Retinal pigment epithelial cell (primary cell): ENCODE measurements around the gene RING1.

Experiments used
- DNase-seq: peaks from one replicate; pipeline ENCODE4 v3.0.0-alpha.2; 2010; ENCODE audit warnings: low read depth
- H3K4me3 ChIP-seq: 2 replicates; pipeline ENCODE4 v1.5.1; 2011; ENCODE audit warnings: mild to moderate bottlenecking, low read length, control low read depth, moderate library complexity
- TF ChIP-seq, protein P1 (sequence below): conservative IDR thresholded peaks from 2 replicates; pipeline ENCODE4 v1.5.1; 2011; ENCODE audit warnings: low read depth, low read length, control low read depth, inconsistent platforms

RING1 gene

DNA sequence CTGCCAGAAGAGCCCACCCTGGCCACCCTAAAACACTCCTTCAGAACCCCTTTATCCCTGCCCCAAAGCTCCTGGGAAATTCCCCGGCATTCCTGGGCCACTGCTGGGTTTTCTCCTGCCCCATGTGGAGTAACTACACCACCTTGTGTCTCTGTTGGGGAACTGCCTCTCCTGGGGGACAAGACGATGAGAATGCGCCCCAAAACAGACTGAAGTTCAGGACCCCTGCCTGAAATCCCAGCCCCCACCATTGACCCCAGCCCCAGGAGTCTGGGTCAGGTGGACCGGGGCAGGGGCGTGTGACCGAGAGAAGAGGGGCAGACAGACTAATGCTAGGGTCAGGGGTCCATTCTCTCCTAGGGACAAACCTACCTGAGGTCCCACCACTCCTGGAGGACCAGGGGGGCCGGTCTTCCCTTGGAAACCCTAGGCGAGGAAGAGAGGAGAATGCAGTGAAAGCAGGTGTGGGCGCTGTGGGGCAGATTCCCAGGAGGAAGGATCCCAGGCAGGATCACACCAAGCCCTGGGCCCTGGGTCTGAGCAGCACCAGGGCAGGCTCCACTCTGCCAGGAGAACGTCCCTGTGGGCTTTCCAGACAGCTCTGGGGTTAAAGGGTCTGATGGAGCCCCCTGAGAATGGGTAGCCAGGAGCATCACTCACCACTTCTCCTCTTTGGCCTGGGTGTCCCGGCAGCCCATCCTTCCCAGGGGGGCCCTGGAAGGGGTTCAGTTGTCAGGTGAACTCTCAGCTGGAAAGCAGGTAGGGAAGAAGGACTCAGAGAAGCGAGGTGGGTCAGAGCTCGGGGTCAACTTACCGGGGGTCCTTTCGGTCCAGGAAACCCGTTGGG lies 35.4 kb upstream of the RING1 start:
- no peak overlapping the region for H3K4me3 ChIP-seq
- no peak for DNase-seq

DNA sequence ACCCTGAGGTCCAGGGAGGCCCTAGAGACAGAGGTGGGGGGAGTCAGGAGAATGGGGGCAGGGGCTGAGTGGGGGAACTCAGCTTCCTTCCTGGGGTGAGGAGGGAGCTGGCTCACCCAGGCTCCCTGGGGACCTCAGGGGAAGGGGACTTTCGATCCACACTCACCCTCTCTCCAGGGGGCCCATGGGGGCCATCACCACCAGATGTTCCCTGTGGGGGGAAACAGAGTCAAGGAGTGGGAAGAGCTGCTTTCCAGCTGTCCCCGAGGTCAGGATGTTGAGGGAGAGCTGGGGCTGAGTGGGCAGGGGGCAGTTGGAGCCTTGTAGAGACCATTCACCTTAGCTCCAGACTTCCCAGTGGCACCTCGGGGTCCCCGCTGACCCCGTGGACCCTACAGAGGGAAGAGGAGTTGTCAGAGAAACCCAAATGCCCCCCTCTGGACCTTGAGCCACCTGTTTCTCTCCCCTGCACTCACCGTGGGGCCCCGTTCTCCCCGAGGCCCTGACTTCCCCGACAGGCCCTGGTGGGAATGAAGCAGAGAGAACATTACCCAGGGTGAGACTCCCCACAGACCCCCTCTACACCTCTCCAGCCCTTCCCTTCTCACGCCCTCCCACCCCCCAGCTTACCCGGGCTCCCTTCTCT lies 34.6 kb upstream of the RING1 start:
- TF ChIP-seq, protein P1, sequence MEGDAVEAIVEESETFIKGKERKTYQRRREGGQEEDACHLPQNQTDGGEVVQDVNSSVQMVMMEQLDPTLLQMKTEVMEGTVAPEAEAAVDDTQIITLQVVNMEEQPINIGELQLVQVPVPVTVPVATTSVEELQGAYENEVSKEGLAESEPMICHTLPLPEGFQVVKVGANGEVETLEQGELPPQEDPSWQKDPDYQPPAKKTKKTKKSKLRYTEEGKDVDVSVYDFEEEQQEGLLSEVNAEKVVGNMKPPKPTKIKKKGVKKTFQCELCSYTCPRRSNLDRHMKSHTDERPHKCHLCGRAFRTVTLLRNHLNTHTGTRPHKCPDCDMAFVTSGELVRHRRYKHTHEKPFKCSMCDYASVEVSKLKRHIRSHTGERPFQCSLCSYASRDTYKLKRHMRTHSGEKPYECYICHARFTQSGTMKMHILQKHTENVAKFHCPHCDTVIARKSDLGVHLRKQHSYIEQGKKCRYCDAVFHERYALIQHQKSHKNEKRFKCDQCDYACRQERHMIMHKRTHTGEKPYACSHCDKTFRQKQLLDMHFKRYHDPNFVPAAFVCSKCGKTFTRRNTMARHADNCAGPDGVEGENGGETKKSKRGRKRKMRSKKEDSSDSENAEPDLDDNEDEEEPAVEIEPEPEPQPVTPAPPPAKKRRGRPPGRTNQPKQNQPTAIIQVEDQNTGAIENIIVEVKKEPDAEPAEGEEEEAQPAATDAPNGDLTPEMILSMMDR, result no peak
- DNase-seq, result no peak
- H3K4me3 ChIP-seq, result no peak overlapping the region

More for the DNA sequence above, 35.4 kb upstream of the RING1 start:
- TF ChIP-seq, protein P1, result peak; percentile 90

DNA sequence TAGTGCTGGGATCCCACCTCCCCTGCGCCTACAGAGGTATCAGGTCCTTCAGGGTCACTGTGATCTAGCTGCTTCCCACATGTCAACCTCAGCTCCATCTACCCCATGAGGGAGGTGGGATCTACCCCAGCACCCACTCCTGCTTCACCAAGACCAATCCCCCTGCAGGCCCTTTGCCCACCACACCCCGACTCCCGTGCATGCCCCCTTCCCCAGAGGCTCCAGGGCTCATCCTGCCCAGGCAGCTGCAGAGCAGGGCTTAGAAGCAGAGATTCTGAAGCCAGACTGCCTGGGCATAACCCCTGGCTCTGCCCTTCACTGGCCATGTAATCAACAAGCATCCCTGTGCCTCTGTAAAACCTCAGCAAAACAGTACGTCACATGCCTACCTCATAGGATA lies 33.5 kb upstream of the RING1 start:
- H3K4me3 ChIP-seq, result no peak overlapping the region
- TF ChIP-seq, protein P1, result no peak
- no peak for DNase-seq

DNA sequence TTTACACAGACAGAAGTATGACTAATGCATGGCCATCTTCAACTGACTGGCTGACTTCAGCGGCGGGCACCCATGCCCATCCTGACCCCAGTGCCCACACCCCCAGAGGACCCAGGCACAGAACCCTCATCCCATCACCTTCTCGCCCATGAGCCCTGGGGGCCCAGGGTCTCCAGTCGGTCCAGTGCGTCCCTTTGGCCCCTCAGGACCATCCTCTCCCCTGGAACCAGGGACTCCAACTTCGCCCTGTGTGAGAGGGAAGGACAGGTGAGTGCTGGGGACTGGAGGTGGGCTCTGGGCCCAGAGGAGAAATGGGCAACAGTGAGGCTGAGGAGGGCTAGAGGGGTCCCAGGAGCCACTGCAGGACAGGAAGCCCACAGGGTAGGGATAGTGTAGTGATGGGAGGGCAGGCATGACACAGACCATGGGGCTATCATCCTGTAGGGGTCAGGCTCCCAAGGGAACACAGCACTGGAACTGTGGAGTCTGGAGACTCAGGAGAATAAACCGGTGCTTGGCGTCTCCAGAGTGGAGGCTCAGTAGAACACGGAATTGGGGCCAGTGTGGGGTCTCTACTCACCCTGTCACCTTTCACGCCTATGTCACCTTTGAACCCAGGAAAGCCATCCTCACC lies 32.7 kb upstream of the RING1 start:
- no peak overlapping the region for H3K4me3 ChIP-seq
- no peak for DNase-seq
- TF ChIP-seq, protein P1, result peak; percentile 11

DNA sequence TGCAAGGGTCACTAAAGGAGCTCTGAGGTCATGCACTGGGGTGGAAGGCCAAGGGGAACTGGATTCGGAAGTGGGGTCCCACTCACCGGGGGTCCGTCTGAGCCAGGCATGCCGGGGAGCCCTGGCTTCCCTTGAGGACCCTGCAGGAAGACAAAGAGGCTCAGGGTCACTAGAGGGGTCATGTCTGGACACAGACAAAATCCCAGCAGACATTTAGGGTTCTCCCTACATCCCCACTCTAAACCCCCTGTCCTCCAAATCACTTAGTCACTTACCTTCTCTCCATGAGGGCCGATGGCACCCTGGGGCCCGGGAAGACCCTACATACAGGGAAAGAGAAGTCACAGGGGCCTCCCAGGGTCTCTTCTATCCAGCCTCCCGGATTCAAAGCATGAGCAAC lies 31.4 kb upstream of the RING1 start:
- no peak for DNase-seq
- TF ChIP-seq, protein P1, result no peak
- H3K4me3 ChIP-seq, result no peak overlapping the region

DNA sequence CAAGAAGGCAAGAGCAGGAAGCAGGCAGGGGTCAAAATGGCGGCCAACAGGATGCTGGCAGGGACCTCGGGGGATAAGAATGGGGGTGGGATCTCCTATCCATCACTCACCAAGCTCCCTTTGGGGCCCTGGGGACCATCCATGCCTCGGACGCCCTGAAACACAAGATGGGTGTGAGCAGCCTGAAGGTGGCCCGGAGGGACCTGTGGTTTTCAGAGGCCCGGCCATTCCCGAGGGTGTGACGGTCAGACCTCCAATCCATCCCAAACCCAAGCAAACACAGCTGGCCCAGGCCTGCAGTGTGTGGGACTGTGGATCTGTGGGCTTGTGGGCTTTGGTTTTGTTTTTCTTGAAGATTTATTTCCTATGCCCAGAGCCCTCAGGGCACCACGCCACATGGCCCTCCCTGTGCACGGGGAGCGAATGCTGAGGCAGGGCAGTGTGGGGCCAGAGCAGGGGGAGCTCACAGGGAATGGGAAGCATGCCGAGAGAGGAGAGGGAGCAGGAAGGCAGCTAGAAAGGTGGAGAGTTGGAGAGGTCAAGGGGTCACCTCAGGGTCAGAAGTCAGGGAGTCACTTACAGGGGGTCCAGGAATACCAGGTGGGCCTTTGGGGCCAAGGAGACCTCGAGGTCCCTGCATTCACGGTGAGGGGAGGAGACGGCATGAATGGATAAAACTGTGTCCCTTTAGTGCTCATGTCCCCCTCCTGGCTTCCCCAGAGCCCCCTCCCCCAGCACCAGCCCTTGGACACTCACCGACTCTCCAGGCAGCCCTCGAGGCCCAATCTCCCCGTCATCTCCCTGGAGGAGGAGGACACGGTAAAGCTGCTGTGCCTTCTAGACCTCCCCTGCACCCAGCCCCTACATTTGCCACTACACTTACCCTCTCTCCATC lies 30.5 kb upstream of the RING1 start:
- no peak for DNase-seq
- no peak overlapping the region for H3K4me3 ChIP-seq
- TF ChIP-seq, protein P1, result no peak
